Testis (tissue), 2 donors: ENCODE measurements around the gene SPATA20.

Experiments used
- CTCF ChIP-seq, 3 experiments: fragments of 450-650 bp in 2 of 3; fragments of 200-600 bp in 1 of 3; sonication (generic) in 1 of 3; IDR thresholded peaks; one replicate each; pipeline ENCODE4 v1.5.1; 2016 to 2019; ENCODE audit warnings: antibody characterized with exemption in 3 of 3, mild to moderate bottlenecking in 2 of 3, moderate library complexity in 1 of 3
- POLR2A ChIP-seq: fragments of 450-650 bp; IDR thresholded peaks from one replicate; pipeline ENCODE4 v1.6.1; 2017; ENCODE audit warnings: antibody characterized with exemption, mild to moderate bottlenecking, moderate library complexity

- TF ChIP-seq CTCF (IDR thresholded peaks at IDR 0.05) (no peak), POLR2A (no peak)
These were observed 5.0 kb upstream of the SPATA20 start for GRCh38 chr17:50541716-50542688.
